A549 (cell line): Measurements from ENCODE around the gene KCNK7. TPM values are rescaled to one million over a fixed set of nuclear protein-coding genes. Genes with fewer than 3 reads are reported as not detected.

Source experiments
- ATAC-seq, 2 experiments: fragments of 200-7000 bp in 1 of 2; fragments of >200 bp in 1 of 2; cut with Nextera tagmentation in 1 of 2; cut with Tn5 transposase in 1 of 2; 3 replicates each; pipeline versions ENCODE4 v1.8.0 to v1.9.1; 2018 to 2020; ENCODE audit warnings: mild to moderate bottlenecking in 1 of 2, moderate library complexity in 1 of 2
- CTCF ChIA-PET: fragments of 300-600 bp; sonication (Branson Sonifier 250); formaldehyde crosslinking; extraction: SDS; loops from one replicate; lab custom pipeline; 2021; ENCODE audit warnings: antibody characterized with exemption, inconsistent platforms; lab: Yijun Ruan, JAX
- POLR2A ChIA-PET: fragments of 350-600 bp; formaldehyde crosslinking; extraction: SDS; loops from one replicate; lab custom pipeline; 2021; ENCODE audit warnings: antibody characterized with exemption, inconsistent platforms; lab: Yijun Ruan, JAX
- DNase-seq, 2 experiments: peaks; one replicate each; pipeline versions ENCODE4 v3.0.0 to v3.0.0-alpha.2; 2011 to 2016; ENCODE audit warnings: low read depth in 1 of 2, low spot score in 1 of 2
- FAIRE-seq: peaks from 2 replicates; lab custom pipeline; 2011; peaks lifted over from hg19 to GRCh38; lab: Jason Lieb, UNC
- H3K27ac ChIP-seq, 2 experiments: fragments of >200 bp; sonication (Bioruptor Twin); formaldehyde crosslinking; 3 replicates each; pipeline ENCODE4 v1.5.1; 2016 to 2017
- H3K4me1 ChIP-seq: fragments of >200 bp; sonication (Bioruptor Twin); formaldehyde crosslinking; 3 replicates; pipeline ENCODE4 v1.6.1; 2016
- H3K4me2 ChIP-seq: fragments of >200 bp; sonication (Bioruptor Twin); formaldehyde crosslinking; 3 replicates; pipeline ENCODE4 v1.6.1; 2016
- H3K4me3 ChIP-seq: fragments of >200 bp; sonication (Bioruptor Twin); formaldehyde crosslinking; 3 replicates; pipeline ENCODE4 v1.5.1; 2016
- H3K9me3 ChIP-seq: fragments of >200 bp; sonication (Bioruptor Twin); formaldehyde crosslinking; 3 replicates; pipeline ENCODE4 v1.6.1; 2016
- CBX2 ChIP-seq: fragments of 200-600 bp; sonication (generic); IDR thresholded peaks from 2 replicates; pipeline ENCODE4 v1.6.1; 2016; ENCODE audit warnings: low read depth, mild to moderate bottlenecking, borderline replicate concordance
- CBX8 ChIP-seq: fragments of 200-600 bp; sonication (generic); IDR thresholded peaks from 2 replicates; pipeline ENCODE4 v1.6.1; 2016
- CHD4 ChIP-seq: fragments of 200-600 bp; sonication (generic); IDR thresholded peaks from 2 replicates; pipeline ENCODE4 v1.6.1; 2016; ENCODE audit warnings: antibody characterized with exemption, mild to moderate bottlenecking, borderline replicate concordance
- E2F6 ChIP-seq: IDR thresholded peaks from 2 replicates; pipeline ENCODE4 v1.6.1; 2012; ENCODE audit warnings: low read depth, borderline replicate concordance
- ELK1 ChIP-seq: fragments of 150-350 bp; IDR thresholded peaks from 2 replicates; pipeline ENCODE4 v1.6.1; 2014; ENCODE audit warnings: low read depth, mild to moderate bottlenecking, low read length
- ESRRA ChIP-seq: fragments of 150-350 bp; IDR thresholded peaks from 2 replicates; pipeline ENCODE4 v1.6.1; 2014; ENCODE audit warnings: mild to moderate bottlenecking, low read length, borderline replicate concordance
- GATA3 ChIP-seq: IDR thresholded peaks from 2 replicates; pipeline ENCODE4 v1.6.1; 2012; ENCODE audit warnings: borderline replicate concordance
- HEYL ChIP-seq: fragments of 250-450 bp; sonication (Bioruptor Pico); IDR thresholded peaks from 2 replicates; pipeline ENCODE4 v1.8.0; 2021; ENCODE audit warnings: mild to moderate bottlenecking, moderate library complexity
- HOXB13 ChIP-seq: fragments of 250-450 bp; sonication (Bioruptor Pico); IDR thresholded peaks from 2 replicates; pipeline ENCODE4 v1.5.0; 2020; ENCODE audit warnings: low read depth, mild to moderate bottlenecking, moderate library complexity
- KDM1A ChIP-seq: fragments of 200-600 bp; sonication (generic); IDR thresholded peaks from 2 replicates; pipeline ENCODE4 v1.6.1; 2016; ENCODE audit warnings: low read depth, mild to moderate bottlenecking
- MAZ ChIP-seq: fragments of 150-350 bp; IDR thresholded peaks from 2 replicates; pipeline ENCODE4 v1.6.1; 2014; ENCODE audit warnings: antibody characterized with exemption, low read depth, low read length, borderline replicate concordance
- NPAS2 ChIP-seq: fragments of 250-450 bp; sonication (Bioruptor Pico); IDR thresholded peaks from 2 replicates; pipeline ENCODE4 v1.8.0; 2022; ENCODE audit warnings: mild to moderate bottlenecking, moderate library complexity, borderline replicate concordance
- PHF8 ChIP-seq: fragments of 200-600 bp; sonication (generic); IDR thresholded peaks from 2 replicates; pipeline ENCODE4 v1.6.1; 2016; ENCODE audit warnings: low read depth, mild to moderate bottlenecking, antibody characterized with exemption, moderate library complexity, borderline replicate concordance
- RAD21 ChIP-seq, 2 experiments: fragments of >200 bp in 1 of 2; sonication (Bioruptor Twin) in 1 of 2; formaldehyde crosslinking in 1 of 2; IDR thresholded peaks in 1 of 2; conservative IDR thresholded peaks in 1 of 2; 2 replicates in 1 of 2; 3 replicates in 1 of 2; pipeline ENCODE4 v1.6.1; 2012 to 2018; ENCODE audit warnings: inconsistent platforms in 1 of 2
- RCOR1 ChIP-seq: fragments of 150-350 bp; IDR thresholded peaks from 2 replicates; pipeline ENCODE4 v1.6.1; 2014; ENCODE audit warnings: antibody characterized with exemption, low read length, low read depth
- REST ChIP-seq: fragments of 200-600 bp; sonication (generic); IDR thresholded peaks from 2 replicates; pipeline ENCODE4 v1.6.1; 2016; ENCODE audit warnings: antibody characterized with exemption, mild to moderate bottlenecking, moderate library complexity
- SMC3 ChIP-seq: fragments of >200 bp; sonication (Bioruptor Twin); formaldehyde crosslinking; IDR thresholded peaks from 3 replicates; pipeline ENCODE4 v1.6.1; 2018; ENCODE audit warnings: inconsistent platforms
- TFCP2L1 ChIP-seq: fragments of 250-450 bp; sonication (Bioruptor Pico); IDR thresholded peaks from 2 replicates; pipeline ENCODE4 v1.5.0; 2021; ENCODE audit warnings: mild to moderate bottlenecking
- USF2 ChIP-seq: fragments of 450-650 bp; IDR thresholded peaks from 2 replicates; pipeline ENCODE4 v1.6.1; 2014; ENCODE audit warnings: antibody characterized with exemption
- WGBS: methylation state at CpG from one replicate; pipeline ENCODE4 v1.1.6; 2017; ENCODE audit errors: missing lambda C conversion rate; 5-methylcytosine and 5-hydroxymethylcytosine counted together
- polyA plus RNA-seq, 4 experiments: library from polyadenylated mRNA; depleted of rRNA in 3 of 4; stranded (reverse); fragments of >200 nt; fragmentation: RNase III in 1 of 4; extraction: RNeasy Plus Mini Kit Qiagen cat#74134 plus additional on column Dnase treatment in 1 of 4; gene quantifications; 2 replicates in 3 of 4; 3 replicates in 1 of 4; pipeline ENCODE4 v1.2.3, GENCODE V29; 2011 to 2017

Gene KCNK7
- polyA plus RNA-seq, 2 of the 4 experiments (the other 2 are of a cell fraction): 0.13 to 0.50 TPM

GRCh38 chr11:65554057-65554818 lies 41.4 kb downstream of the KCNK7 start:
- no peak overlapping the region for H3K4me3 ChIP-seq
- POLR2A ChIA-PET: interaction anchor here (0.5 to 1.0 kb wide), 3 partner anchors 16 to 199 kb away, joined by 3 read pairs; partner anchors contain the start of gene ZNRD2

More at GRCh38 chr11:65554057-65554818, 41.4 kb downstream of the KCNK7 start:
- no peak for FAIRE-seq
- TF ChIP-seq RAD21 (conservative IDR thresholded peaks at IDR 0.05 in 1 of 2, IDR thresholded peaks at IDR 0.05 in 1 of 2) (no peak), ESRRA (no peak), E2F6 (no peak), CBX2 (no peak), TFCP2L1 (no peak), MAZ (no peak), HOXB13 (no peak), CHD4 (no peak), CBX8 (no peak), USF2 (no peak), ELK1 (no peak), HEYL (no peak), NPAS2 (CRISPR knock-in tag) (no peak), GATA3 (no peak), RCOR1 (no peak), SMC3 (no peak), PHF8 (no peak), REST (no peak), KDM1A (no peak)
- no peaks in the 10 kb centered on the region for H3K9me3 ChIP-seq
- no peak for DNase-seq
- CTCF ChIA-PET: interaction anchor here (1.4 to 8.0 kb wide), 5 partner anchors 12 to 43 kb away, joined by 4 to 148 read pairs (median 9); partner anchors contain the start of genes FAM89B, SCYL1 and ZNRD2
- peaks cover 61% of the 10 kb centered on the region for H3K4me1 ChIP-seq
- H3K27ac ChIP-seq: peak overlapping the region; percentile 94 to 99; a peak in 5 of 6 replicates
- H3K4me2 ChIP-seq: peak overlapping the region; percentile 98; the same call in 2 of the 3 replicates
- 88% methylated on average over 14 of the region's 27 CpGs for WGBS
- ATAC-seq: no peak
